ENCODE data around the gene BMP10.

BMP10 gene

DNA sequence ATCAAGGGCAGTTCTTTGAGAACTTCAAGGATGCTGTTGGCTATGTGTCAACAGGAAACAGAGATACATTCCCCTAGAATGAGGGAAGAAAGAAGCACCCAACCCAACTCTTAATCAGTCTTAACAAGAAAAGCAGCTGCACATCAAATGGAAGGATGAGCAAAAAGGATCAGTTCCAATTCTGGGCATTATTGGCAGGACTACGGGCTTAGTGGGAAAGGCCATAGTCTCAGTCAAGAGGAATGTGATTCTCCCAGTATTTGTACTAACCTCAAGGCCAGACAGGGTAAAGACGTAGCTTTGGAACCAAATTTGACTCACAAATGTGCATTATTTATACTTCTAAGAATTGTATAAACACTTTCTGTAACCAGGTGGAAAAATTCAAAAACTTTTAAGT is 18.2 kb downstream of the BMP10 start:
- DNase-seq = no peak

DNA sequence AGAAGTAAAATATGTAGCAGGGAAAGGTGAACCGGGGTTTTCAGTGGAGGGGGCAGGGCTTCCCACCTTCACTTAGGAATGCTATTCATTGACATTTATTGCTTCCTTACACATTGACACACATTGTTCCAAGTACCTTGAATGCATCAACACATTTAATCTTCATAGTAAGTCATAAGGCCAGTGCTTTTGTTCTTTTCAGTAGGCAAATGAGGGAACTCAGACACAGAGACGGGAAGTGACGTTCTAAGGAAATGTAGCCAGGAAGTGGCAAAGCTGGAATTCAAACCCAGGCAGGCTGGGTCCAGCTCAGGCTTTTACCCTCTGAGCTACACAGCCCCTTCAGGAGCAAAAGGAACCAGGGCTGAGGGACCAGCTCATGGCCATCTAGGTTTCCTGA is 20.7 kb downstream of the BMP10 start:
- no peak for DNase-seq

DNA sequence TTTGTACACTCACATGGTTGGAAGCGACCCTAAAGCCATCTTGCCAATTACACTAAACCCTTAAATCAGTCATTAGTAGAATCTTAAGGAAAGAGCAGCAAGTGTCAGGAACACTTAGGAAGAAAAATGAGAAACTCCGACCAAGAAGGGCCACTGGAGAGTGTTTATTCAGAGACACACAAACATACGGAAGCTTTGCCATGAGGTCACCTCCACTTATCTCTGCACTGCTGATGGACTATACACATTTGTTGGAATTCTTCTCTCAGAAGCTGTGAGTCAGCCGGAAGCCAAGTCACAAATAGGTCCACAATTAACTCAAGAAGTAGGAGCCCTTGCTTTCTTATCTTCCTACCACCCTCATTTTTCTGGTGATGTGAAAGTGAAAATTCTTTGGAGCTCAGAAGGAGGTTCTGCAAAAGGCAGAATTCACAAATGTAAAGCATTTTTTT is 21.6 kb downstream of the BMP10 start:
- DNase-seq = no peak

DNA sequence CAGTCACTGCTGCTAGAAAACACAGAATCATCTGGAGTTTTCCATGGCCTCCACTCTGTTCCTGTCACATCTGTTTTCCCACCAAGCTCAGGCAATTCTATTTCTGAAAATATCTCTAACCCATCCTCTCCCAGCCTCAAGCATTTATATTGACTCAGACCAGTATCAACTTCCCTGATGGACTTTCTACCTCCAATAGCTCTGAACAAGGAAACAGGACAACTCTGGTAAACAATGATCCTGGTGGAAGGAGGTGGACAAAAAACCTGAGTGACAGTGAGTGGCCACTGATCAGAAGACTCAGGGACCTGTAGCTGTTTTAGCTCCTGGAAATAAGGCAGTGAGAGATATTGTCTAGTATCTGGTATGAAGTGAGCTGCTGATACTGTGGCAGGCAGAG is 23.4 kb downstream of the BMP10 start:
- no peak for DNase-seq

DNA sequence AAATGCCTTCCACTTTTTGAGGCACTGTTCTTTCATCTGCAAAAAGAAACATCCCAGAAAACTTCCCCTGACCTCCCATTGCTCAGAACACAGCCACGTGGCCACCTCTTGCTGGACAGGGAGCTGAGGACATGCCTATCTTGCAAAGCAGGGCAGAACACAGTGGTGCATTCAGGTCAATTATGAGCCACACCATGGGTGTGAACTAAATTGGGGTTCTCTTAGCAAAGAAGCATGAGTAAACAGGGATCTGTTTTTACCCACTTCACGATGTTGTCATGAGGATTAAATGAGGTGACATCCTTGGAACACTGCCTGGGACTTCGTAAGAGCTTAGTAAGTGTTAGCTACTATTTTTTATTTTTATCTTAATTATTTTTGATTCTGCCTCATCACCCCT is 25.1 kb downstream of the BMP10 start:
- DNase-seq = no peak

DNA sequence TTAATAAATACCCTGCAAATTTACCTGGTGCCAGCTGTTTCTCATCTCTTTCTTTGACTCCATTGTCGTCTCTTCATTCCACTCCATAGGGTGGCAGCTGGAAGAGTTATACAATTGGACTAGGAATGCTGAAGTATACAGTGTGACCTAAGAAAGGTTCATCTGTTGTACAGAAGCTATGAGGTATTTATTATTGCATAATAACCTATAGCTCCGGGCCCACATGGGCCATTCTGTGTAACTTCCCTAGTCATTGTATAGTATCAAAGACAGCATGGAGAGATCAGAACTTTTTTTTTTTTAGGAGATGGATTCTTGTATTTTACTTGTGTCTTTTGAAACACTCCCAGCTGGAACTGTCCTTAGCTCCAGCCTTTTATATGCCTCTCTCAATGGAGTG is 26.2 kb downstream of the BMP10 start:
- DNase-seq = no peak

DNA sequence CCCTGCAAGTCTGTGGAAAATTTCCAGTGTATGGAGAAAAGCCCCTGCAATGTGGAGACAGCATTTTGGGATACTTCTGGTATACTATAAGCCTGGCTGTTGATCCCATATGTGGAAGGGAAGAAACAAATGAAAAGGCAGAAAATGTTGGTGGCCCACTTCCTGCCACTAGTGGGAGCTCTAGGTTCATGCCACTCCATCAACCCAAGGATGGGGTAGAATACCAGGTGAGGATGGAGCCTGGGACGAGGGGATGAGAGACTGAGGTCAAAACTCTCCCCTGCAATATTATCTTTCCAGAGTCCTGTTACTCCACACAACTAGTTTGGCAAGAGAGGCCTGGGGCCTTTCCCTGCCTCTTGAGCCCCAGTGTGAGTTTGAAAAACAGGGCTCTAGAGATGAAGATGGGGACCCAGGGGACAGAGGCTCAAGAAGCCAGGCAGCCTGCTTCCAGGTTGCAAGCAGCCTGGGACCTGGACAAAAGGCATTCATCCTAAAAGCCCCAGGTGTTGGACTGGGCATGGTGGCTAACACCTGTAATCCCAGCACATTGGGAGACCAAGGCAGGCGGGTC is 31.9 kb downstream of the BMP10 start:
- DNase-seq = no peak

DNA sequence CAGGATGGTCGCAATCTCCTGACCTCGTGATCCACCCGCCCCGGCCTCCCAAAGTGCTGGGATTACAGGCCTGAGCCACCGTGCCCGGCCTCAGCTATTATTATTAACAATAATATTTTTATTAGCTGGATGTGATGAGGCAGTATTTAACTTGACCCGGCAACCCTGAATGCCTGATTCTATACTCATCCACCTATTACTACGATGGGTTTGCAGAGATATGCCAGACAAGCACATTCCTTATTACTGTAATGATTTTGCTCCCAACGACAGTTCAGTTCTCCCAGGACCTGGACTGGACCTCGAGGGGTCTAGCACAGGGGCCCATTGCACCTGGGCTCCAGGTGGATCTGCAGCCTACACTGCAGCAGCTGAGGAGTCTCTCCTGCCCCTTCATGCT is 32.6 kb downstream of the BMP10 start:
- no peak for DNase-seq

DNA sequence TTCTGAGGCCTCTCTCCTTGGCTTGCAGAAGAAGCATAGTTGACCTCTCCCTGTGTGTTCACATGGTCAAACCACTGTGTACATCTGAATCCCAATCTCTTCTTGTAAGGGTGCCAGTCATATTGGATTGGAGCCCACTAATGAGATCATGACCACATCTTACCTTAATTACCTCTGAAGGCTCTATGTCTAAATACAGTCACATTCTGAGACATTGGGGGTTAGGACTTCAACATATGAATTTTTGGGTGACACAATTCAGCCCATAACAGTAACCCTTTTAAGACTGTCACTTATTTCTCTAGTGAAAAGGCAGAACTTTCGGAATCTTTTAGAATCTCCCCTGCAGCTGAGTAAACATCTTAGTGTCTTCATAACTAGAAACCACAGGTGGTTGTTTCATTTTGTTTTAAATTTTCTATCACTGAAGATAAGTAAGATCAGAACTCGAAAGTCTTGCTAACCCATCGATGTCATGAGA is 33.3 kb downstream of the BMP10 start:
- no peak for DNase-seq

DNA sequence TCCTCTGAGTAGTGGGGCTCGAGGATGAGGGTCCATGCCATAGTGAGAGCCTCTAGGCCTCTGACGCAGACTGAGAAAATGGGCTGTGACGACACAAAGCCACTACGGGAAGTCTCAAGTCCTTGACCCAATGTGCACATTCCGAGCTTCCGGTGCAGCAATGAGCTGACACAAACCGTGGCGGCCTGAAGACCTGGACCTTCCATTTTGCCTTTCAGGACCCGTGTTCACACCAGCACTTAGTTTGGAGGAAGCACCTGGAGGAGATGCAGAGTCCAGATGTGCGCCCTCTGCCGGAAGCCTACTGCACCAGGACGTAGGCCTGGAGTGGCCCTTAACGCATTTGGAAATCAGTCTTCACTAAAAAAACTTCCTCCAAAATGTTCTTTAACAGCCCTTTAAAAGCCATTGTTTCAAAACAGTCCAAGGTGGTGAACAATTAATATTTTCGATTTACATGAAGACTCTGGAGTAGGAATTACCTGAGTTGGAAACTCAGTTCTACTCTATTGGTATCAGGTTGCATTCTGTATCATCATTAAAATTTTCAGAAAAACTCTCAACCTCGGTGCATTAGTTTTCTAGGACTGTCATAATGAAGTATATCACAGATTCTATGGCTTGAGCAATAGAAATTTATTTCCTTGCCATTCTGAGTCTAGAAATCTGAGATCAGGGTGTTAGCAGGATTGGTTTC is 33.9 kb downstream of the BMP10 start:
- DNase-seq = peak in 10 of 51 donors; percentile 4 to 30 (median 14)

DNA sequence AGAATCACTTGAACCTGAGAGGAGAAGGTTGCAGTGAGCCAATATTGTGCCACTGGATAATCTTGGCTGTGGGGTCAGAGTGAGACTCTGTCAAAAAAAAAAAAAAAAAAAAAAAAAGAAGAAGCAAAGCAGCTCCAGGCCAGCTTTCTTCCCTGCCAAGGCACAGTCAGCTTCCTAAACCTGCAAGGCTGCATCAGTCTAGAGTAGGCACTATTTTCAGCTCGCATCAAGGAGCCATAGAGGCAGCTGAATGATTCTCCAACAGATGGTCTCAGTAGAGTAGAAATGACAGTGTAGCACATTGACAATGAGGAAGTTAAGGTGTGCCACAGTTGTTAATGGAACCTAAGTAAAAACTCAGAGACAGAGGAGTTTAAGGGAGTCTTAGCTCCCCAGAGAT is 35.6 kb downstream of the BMP10 start:
- no peak for DNase-seq

DNA sequence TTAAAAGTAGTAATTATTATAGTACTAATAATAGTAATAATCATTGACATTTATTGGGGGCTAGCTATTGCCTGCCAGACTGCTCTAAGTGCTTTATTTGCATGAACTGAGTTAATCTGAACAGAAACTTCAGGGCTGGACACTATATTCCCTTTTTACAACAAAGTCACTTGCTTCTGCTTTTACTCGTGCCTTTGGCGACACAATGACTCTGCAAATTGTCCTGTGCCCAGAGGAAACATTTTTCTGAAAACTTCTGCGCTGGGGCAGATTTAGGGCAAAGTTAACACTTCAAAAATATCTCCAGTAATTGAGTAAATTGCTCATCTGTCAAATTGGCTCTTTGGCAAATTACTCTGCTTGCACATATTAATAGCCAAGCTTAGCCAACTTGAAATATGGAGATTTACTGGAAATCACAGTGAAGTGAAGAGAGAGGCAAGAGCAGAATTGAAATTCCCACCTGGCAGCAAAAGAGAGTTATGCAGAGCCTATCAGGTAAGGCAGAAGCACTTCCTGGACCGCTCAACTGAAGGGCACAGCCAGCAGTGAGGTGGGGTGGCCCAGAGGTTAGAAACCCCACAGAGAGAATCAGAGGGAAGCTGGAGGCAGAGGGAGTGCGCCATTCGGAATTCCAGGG is 36.3 kb downstream of the BMP10 start:
- DNase-seq = no peak

DNA sequence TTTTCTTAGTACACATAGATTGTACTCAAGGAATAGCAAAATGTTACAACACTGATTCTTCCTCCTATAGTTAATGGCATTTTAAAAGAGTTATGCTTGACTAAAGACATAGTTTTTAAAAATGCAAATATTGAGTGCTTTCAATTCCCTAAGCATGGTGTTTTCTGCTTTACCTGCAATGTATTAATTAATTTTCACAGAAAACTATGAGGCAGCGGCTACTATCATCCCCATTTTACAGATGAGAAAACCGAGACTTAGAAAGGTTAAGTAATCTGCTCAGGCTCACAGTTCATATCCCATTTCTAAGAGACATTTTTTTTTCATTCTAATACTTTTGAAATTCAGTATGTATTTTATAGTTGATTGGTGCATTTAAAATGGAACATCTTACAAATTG is 38.0 kb downstream of the BMP10 start:
- no peak for DNase-seq

DNA sequence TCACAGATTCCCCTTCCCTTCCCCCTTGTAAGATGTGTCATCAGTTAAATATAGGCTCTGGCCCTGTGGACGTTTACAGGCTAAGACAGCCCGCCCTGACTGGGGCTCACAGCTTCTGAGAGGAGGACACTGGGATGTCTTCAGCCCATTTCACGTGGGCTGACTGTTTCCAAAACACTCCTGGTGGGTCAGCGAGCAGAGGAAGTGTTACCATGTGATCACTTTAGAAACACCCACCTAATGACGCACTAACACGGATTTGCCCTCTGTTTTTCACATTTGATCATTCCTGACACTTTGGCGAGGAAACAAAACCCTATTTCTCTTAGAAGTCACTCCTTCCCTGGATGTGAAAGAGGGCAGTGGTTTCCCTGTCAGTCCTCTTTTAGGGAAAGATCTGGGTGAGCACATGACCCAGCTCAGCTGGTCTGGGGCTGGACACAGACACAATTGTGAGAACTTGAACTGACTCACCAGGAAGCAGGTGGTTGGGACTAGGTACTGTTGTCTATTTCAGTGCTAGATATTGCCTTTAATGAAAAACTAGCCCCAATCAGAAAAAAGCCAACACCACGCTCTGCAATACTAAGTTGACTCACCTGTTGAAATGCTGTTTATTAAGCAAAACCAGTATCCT is 38.8 kb downstream of the BMP10 start:
- peak in 27 of 51 donors; percentile 6 to 64 (median 40) for DNase-seq

DNA sequence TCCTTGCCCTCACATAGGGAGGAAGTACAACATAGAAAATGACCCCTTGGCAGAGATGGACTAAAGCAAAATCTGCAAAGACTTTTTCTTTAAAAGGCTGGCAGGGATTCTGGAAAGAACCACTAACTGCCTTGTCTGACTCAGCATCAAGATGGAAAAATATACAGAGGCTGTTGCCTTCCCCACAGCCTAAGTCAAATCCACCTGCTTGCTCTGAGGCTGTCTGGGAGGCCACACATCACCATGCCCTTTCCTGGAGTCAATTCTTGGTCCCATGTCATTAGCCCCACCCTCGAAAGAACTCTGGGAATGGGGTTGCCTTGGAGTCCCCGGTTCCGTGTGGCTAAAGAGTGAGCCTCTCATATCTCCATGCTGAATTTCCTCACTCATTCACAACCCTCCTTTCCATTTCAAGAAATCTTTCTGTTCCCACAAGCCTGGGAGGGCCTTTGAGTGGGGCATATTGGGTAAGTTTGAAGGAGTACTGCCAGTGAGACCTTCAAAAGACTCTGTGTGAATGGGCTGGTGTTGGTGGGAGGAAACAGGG is 39.4 kb downstream of the BMP10 start:
- peak in 2 of 51 donors; percentile 15 to 17 for DNase-seq

DNA sequence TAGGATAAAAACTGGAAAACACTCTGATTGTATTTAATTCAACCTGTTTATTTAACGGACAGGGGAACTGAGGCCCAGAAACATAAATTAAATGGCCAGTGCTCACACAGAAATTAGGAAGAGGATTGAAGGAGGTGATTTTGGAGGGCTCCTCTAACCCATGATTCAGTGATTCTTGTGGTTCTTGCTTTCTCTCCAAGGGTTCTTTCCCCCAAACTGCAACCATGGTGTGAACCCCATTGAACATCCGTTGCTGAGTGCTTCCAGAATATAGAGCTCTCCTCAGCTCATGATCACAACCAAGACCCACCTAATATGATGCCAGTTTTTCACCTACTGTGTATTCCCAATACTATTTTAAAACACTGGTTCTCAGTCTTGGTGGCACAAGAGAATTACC is 41.4 kb downstream of the BMP10 start:
- peak in 1 of 51 donors; percentile 47 for DNase-seq

DNA sequence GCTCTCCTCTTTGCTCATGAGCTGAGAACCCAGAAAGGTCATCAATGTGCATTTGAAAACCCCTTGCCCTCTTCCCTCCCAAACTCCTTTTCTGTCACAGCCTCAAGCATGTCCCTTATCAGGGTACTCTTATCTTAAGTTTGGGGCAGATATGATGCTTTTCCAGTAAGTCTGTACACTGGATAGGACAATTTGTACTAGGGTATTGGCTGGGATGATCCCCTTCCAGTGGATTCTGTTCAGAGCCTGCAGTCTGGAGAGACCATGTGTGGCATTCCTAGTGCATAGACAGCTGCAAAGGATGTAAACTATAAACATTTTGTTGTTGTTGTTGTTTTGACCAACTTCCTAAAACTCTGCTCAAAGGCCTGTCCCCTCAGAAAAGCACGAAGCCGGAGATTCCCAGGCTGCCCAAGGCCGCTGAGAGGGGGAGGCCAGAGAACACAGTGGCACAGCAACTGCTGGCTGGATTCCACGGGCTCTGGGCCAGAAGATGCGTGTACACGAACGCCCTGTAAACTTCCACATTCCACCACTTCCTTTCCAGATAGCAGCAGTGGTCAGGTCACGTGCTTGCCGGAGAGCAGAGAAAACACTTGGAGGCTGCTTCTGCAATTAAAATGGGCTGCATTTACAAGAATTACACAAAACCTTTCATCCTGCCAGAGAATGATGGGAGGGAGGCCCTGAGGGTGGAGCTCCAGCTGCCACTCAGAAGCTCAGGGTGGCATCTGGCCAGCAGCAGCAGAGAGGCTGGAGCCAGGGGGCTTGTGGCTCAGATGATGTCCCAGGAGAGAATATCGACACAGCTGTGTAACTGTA is 42.1 kb downstream of the BMP10 start:
- peak; percentile 32 to 94 (median 78) for DNase-seq

DNA sequence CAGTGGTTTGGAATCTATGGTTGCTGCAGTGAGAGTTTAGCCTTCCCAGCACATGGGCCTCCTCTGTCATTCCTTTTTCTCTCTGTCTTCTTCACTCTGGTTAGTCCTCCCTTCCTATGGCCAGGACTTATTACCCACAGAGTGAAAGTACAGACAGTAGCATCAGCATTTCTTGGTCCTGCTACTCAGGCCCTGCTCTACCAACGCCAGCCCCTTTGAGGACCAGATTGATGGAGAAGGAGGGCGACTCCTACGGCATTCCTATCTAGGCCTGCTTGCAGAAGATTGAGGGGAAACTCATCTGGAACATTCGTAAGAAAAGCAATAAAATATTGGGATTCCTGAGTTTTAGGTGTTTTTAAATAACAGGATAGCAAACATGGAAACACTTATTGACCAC is 43.5 kb downstream of the BMP10 start:
- DNase-seq = no peak

DNA sequence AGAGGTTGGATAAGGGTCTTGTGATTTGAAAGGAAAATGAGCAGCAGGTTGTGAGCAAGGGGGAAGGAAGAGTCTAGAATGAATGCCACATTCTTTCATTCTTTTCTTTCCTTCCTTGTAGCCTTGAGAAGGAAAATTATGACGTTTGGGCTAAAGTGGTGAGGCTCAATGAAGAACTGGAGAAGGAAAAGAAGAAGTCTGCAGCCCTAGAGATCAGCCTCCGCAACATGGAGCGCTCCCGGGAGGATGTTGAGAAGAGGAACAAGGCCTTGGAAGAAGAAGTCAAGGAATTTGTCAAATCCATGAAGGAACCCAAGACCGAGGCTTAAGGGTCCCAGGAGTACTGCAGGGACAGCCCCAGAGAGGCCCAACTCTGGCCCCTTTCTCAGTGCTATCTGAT is 45.3 kb downstream of the BMP10 start:
- DNase-seq = no peak

DNA sequence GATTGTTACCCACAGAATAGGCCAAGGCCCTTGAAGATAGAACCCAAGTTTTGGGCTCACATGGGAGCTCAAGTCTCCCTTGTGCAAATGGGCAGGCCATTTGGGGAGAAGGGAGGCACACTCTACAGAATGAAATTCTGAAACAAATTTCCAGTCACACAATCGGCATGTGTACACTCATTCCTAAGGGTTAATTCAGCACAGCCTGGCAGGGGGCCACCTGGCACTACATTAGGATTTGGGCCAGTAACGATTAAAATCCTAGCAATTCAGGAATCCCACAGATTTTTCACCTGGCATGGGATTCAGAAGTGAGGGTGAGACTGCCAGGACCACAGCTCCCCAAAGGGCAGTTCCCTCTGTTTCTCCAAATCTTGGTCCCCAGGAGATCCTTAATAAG is 46.4 kb downstream of the BMP10 start:
- no peak for DNase-seq

DNA sequence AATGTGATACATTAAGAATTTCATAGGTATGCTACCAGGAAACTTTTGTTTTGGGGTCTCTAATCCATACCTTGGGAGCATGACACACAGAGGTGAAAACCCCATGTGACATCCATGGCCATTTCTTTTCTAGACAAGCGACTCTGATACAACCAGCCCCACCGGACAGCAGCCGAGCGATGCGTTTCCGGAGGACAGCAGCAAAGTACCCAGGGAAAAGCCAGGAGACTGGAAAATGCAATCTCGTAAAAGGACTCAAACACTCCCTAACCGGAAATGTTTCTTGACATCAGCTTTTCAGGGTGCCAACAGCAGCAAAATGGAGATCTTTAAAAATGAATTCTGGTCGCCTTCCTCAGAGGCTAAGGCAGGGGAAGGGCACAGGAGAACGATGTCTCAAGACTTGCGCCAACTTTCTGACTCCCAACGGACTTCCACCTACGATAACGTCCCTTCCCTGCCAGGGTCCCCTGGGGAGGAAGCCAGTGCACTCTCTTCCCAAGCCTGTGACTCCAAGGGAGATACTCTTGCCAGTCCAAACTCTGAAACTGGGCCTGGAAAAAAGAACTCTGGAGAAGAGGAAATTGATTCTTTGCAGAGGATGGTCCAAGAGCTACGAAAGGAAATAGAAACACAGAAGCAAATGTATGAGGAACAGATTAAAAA is 48.9 kb downstream of the BMP10 start:
- DNase-seq = no peak

All from hypothalamus (tissue), 51 donors.